CD14-positive monocyte (primary cell): ENCODE data around the gene GUSB. TPM values are rescaled to one million over a fixed set of nuclear protein-coding genes. Genes with fewer than 3 reads are reported as not detected.
A peak's percentile ranks its signal among the peaks of the same experiment; 100 is the strongest.

ENCODE experiments used
- DNase-seq, 3 donors: peaks; one replicate each; pipeline ENCODE4 v3.0.0-alpha.2; 2011 to 2022
- H2AFZ ChIP-seq: 2 replicates; pipeline ENCODE4 v1.6.0; 2012; ENCODE audit warnings: mild to moderate bottlenecking, low read depth, low read length, inconsistent platforms; ENCODE audit not compliant: insufficient read depth, poor library complexity, severe bottlenecking
- H3K27ac ChIP-seq, 2 donors: 1 replicate in 1 of 2; 2 replicates in 1 of 2; pipeline ENCODE4 v1.5.1; 2012 to 2013; ENCODE audit warnings: low read length in 2 of 2, control low read depth in 1 of 2, inconsistent platforms in 1 of 2, low read depth in 1 of 2, mild to moderate bottlenecking in 1 of 2
- H3K27me3 ChIP-seq, 2 donors: one replicate each; pipeline versions ENCODE4 v1.6.0 to v1.6.1; 2011 to 2013; ENCODE audit warnings: low read length in 2 of 2; ENCODE audit not compliant: control insufficient read depth in 2 of 2, insufficient read depth in 2 of 2
- H3K36me3 ChIP-seq, 2 donors: replicated peaks in 1 of 2; 1 replicate in 1 of 2; 2 replicates in 1 of 2; pipeline versions ENCODE4 v1.5.1 to v1.6.1; 2012 to 2013; ENCODE audit warnings: low read length in 2 of 2, control low read depth in 1 of 2, inconsistent platforms in 1 of 2, mild to moderate bottlenecking in 1 of 2; ENCODE audit not compliant: insufficient read depth in 2 of 2, control insufficient read depth in 1 of 2
- H3K4me1 ChIP-seq, 2 donors: 1 replicate in 1 of 2; 2 replicates in 1 of 2; pipeline versions ENCODE4 v1.5.1 to v1.6.1; 2012 to 2013; ENCODE audit warnings: low read length in 2 of 2, control low read depth in 1 of 2, inconsistent platforms in 1 of 2, mild to moderate bottlenecking in 1 of 2, moderate library complexity in 1 of 2; ENCODE audit not compliant: insufficient read depth in 2 of 2, control insufficient read depth in 1 of 2
- H3K4me2 ChIP-seq: replicated peaks from 2 replicates; pipeline ENCODE3; 2012; ENCODE audit warnings: low read length, moderate library complexity, mild to moderate bottlenecking; ENCODE audit not compliant: poor library complexity, severe bottlenecking; ENCODE audit errors: extremely low read depth
- H3K4me3 ChIP-seq, 3 experiments: fragments of 200-600 bp in 1 of 3; sonication (generic) in 1 of 3; replicated peaks in 1 of 3; 1 replicate in 2 of 3; 2 replicates in 1 of 3; pipeline ENCODE4 v1.5.1; 2011 to 2013; ENCODE audit warnings: low read length in 3 of 3, mild to moderate bottlenecking in 3 of 3, control low read depth in 2 of 3, low read depth in 2 of 3, inconsistent platforms in 1 of 3, moderate library complexity in 1 of 3
- H3K79me2 ChIP-seq: 2 replicates; pipeline ENCODE4 v1.6.0; 2012; ENCODE audit warnings: mild to moderate bottlenecking, control low read depth, inconsistent platforms, low read length, moderate library complexity; ENCODE audit not compliant: insufficient read depth
- H3K9ac ChIP-seq: 2 replicates; pipeline ENCODE4 v1.6.0; 2017; ENCODE audit warnings: low read length, mild to moderate bottlenecking; ENCODE audit not compliant: insufficient read depth, poor library complexity, severe bottlenecking
- H3K9me3 ChIP-seq, 2 donors: replicated peaks in 1 of 2; 1 replicate in 1 of 2; 2 replicates in 1 of 2; pipeline versions ENCODE4 v1.5.1 to v1.6.1; 2012 to 2013; ENCODE audit warnings: low read length in 2 of 2, control low read depth in 1 of 2; ENCODE audit not compliant: control insufficient read depth in 1 of 2, insufficient read depth in 1 of 2
- H4K20me1 ChIP-seq: 2 replicates; pipeline ENCODE4 v1.6.0; 2012; ENCODE audit warnings: mild to moderate bottlenecking, low read length, control low read depth, moderate library complexity; ENCODE audit not compliant: insufficient read depth
- H3K27ac Mint-ChIP-seq, 7 donors: one replicate each; pipeline ENCODE4 v1.8.0; 2020; ENCODE audit warnings: mild to moderate bottlenecking in 7 of 7, mixed read lengths in 7 of 7, moderate library complexity in 6 of 7, inconsistent platforms in 2 of 7
- H3K27me3 Mint-ChIP-seq, 3 donors: one replicate each; pipeline ENCODE4 v1.8.0; 2021 to 2022; ENCODE audit warnings: low read depth in 3 of 3, mild to moderate bottlenecking in 3 of 3, mixed read lengths in 3 of 3, moderate library complexity in 3 of 3, inconsistent platforms in 1 of 3
- H3K36me3 Mint-ChIP-seq, 2 donors: one replicate each; pipeline ENCODE4 v1.8.0; 2020; ENCODE audit warnings: mixed read lengths in 2 of 2, inconsistent platforms in 1 of 2, mild to moderate bottlenecking in 1 of 2
- H3K4me1 Mint-ChIP-seq: one replicate; pipeline ENCODE4 v1.8.0; 2020; ENCODE audit warnings: mild to moderate bottlenecking, mixed read lengths
- H3K4me3 Mint-ChIP-seq, 2 donors: one replicate each; pipeline ENCODE4 v1.8.0; 2020; ENCODE audit warnings: mild to moderate bottlenecking in 2 of 2, mixed read lengths in 2 of 2, moderate library complexity in 1 of 2
- H3K9me3 Mint-ChIP-seq, 7 donors: one replicate each; pipeline ENCODE4 v1.8.0; 2020 to 2022; ENCODE audit warnings: mixed read lengths in 7 of 7, mild to moderate bottlenecking in 6 of 7, moderate library complexity in 6 of 7, inconsistent platforms in 2 of 7
- CTCF ChIP-seq: fragments of 200-600 bp; IDR thresholded peaks from one replicate; pipeline ENCODE4 v1.8.0; 2022; ENCODE audit warnings: antibody characterized with exemption, mild to moderate bottlenecking
- WGBS: methylation state at CpG from one replicate; pipeline ENCODE4 v1.1.5; 2013; ENCODE audit warnings: missing lambda C conversion rate; ENCODE audit not compliant: insufficient coverage; 5-methylcytosine and 5-hydroxymethylcytosine counted together
- intact Hi-C, 2 donors: fragments of 100-400 bp; cut with micrococcal nuclease; formaldehyde crosslinking; loops; one replicate each; pipeline versions ENCODE4 v1.15.0 to v1.15.1; 2023
- polyA plus RNA-seq, 3 donors: library from polyadenylated mRNA; depleted of rRNA in 1 of 3; unstranded in 2 of 3; stranded (reverse) in 1 of 3; fragments of 300-500 nt in 2 of 3; fragments of >200 nt in 1 of 3; fragmentation: Illumina TruSeq in 2 of 3; gene quantifications; 1 replicate in 2 of 3; 2 replicates in 1 of 3; pipeline ENCODE4 v1.2.3, GENCODE V29; 2012 to 2021

The GUSB gene
- polyA plus RNA-seq, 3 donors = 113 to 121 (median 115) TPM

DNA sequence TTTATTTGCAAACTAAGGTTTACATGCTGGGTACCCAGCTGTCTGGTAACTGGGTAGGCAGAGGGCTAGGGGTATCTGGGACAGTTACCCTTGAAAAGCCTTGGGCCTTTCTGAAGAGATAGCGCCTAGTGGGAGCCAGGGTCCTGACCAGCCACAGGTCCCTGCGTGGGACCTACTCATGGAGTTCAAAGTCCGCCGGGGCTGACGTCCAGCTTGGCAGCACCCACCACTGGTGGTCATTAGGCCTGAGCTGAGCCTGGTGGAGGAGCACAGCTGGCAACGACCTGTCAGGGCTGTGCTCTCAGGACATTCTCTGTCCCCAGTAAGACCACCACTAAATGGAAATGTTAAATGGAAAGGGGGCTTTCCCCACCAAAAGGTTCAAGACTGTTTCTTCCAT lies 20.0 kb downstream of the GUSB start:
- WGBS = 98% methylated on average over 5 of the region's 6 CpGs

GRCh38 chr7:65960351-65961074 lies 21.5 kb downstream of the GUSB start:
- Mint-ChIP-seq H3K4me3 (no peak overlapping the region), H3K27ac (peak overlapping the region in 2 of 7 donors; percentile 28 to 70), H3K9me3 (no peaks in the 10 kb centered on the region), H3K36me3 (peaks cover 62 to 79% of the 10 kb centered on the region in 2 donors), H3K27me3 (no peaks in the 10 kb centered on the region), H3K4me1 (no peaks in the 10 kb centered on the region)
- H3K4me3 ChIP-seq = no peak overlapping the region
- H2AFZ ChIP-seq = no peak overlapping the region
- 93% methylated on average over 11 of the region's 19 CpGs for WGBS
- H3K4me2 ChIP-seq = no peak overlapping the region
- H3K36me3 ChIP-seq = peaks cover 70 to 89% of the 10 kb centered on the region in 2 donors
- no peaks in the 10 kb centered on the region for H3K4me1 ChIP-seq
- intact Hi-C loops = no loop called here
- no peak for DNase-seq
- no peaks in the 10 kb centered on the region for H3K9me3 ChIP-seq
- H3K27me3 ChIP-seq = no peaks in the 10 kb centered on the region
- no peak for TF ChIP-seq CTCF
- no peak overlapping the region for H3K9ac ChIP-seq
- H3K79me2 ChIP-seq = no peaks in the 10 kb centered on the region
- H4K20me1 ChIP-seq = no peaks in the 10 kb centered on the region
- peak overlapping the region in 1 of 2 donors; percentile 45 for H3K27ac ChIP-seq

More for the DNA sequence above, 20.0 kb downstream of the GUSB start:
- H2AFZ ChIP-seq = no peak overlapping the region
- H3K27ac ChIP-seq = no peak overlapping the region
- Mint-ChIP-seq H3K4me3 (no peak overlapping the region), H3K27me3 (peaks cover 0 to 1% (median 0%) of the 10 kb centered on the region in 3 donors), H3K27ac (peak overlapping the region in 1 of 7 donors; percentile 20), H3K36me3 (peaks cover 72 to 89% of the 10 kb centered on the region in 2 donors), H3K9me3 (no peaks in the 10 kb centered on the region), H3K4me1 (no peaks in the 10 kb centered on the region)
- H3K27me3 ChIP-seq = no peaks in the 10 kb centered on the region
- DNase-seq = no peak
- H3K4me2 ChIP-seq = no peak overlapping the region
- no peak overlapping the region for H3K4me3 ChIP-seq
- H3K79me2 ChIP-seq = no peaks in the 10 kb centered on the region
- TF ChIP-seq CTCF = no peak
- H3K4me1 ChIP-seq = no peaks in the 10 kb centered on the region
- H3K9me3 ChIP-seq = no peaks in the 10 kb centered on the region
- peaks cover 78 to 93% of the 10 kb centered on the region in 2 donors for H3K36me3 ChIP-seq
- no peaks in the 10 kb centered on the region for H4K20me1 ChIP-seq
- no peak overlapping the region for H3K9ac ChIP-seq
- intact Hi-C loops = no loop called here
